K562 (cell line): ENCODE data around the gene SLC14A1. TPM values are rescaled to one million over a fixed set of nuclear protein-coding genes. Genes with fewer than 3 reads are reported as not detected.

Experiments used
- ATAC-seq: fragments of 200-7000 bp; cut with Tn5 transposase; 3 replicates; pipeline ENCODE4 v1.9.1; 2020; ENCODE audit warnings: moderate library complexity
- BruUV-seq: library from RNA; stranded (reverse); fragments of 400-500 nt; replicated peaks from 2 replicates; lab custom pipeline; 2021; lab: Mats Ljungman, UMichigan
- CTCF ChIA-PET: fragments of 300-600 bp; formaldehyde crosslinking; extraction: SDS; loops from one replicate; lab custom pipeline; 2021; ENCODE audit warnings: low intra/inter-chr PET ratio; lab: Yijun Ruan, JAX
- POLR2A ChIA-PET: fragments of 300-600, 350-650 bp; sonication (Branson Sonifier 250); formaldehyde crosslinking; extraction: SDS; loops from one replicate; lab custom pipeline; 2021; ENCODE audit warnings: antibody characterized with exemption, inconsistent platforms; lab: Yijun Ruan, JAX
- DNase-seq, 4 experiments: peaks; one replicate each; pipeline versions ENCODE4 v3.0.0 to v3.0.0-alpha.2; 2011 to 2018; ENCODE audit warnings: low spot score in 3 of 4, mixed read lengths in 3 of 4; ENCODE audit errors: extremely low read depth in 1 of 4
- FAIRE-seq: peaks from 2 replicates; lab custom pipeline; 2011; peaks lifted over from hg19 to GRCh38; lab: Jason Lieb, UNC
- H2AFZ ChIP-seq: 2 replicates; pipeline ENCODE4 v1.6.0; 2011; ENCODE audit warnings: low read depth, low read length, control low read depth, inconsistent platforms
- H3K27ac ChIP-seq: fragments of 200-600 bp; 3 replicates; pipeline ENCODE4 v1.8.0; 2011; ENCODE audit warnings: low read depth, mild to moderate bottlenecking, control low read depth, inconsistent platforms, low read length, moderate library complexity, mixed read lengths; ENCODE audit errors: extremely low read depth
- H3K27me3 ChIP-seq, 2 experiments: fragments of 300-600 bp in 1 of 2; 2 replicates in 1 of 2; 3 replicates in 1 of 2; pipeline versions ENCODE4 v1.6.0 to v1.8.0; 2011; ENCODE audit warnings: inconsistent platforms in 2 of 2, low read length in 2 of 2, mild to moderate bottlenecking in 1 of 2, mixed read lengths in 1 of 2, moderate library complexity in 1 of 2; ENCODE audit not compliant: control insufficient read depth in 2 of 2, insufficient read depth in 2 of 2
- H3K36me3 ChIP-seq: fragments of 300-600 bp; 3 replicates; pipeline ENCODE4 v1.8.0; 2011; ENCODE audit warnings: mild to moderate bottlenecking, low read length, inconsistent platforms; ENCODE audit not compliant: control insufficient read depth, insufficient read depth
- H3K4me1 ChIP-seq, 2 experiments: fragments of 200-600 bp in 1 of 2; replicated peaks in 1 of 2; 2 replicates in 1 of 2; 3 replicates in 1 of 2; pipeline versions ENCODE4 v1.5.1 to v1.8.0; 2011; ENCODE audit warnings: inconsistent platforms in 2 of 2, low read length in 2 of 2, mild to moderate bottlenecking in 1 of 2, mixed read lengths in 1 of 2, moderate library complexity in 1 of 2; ENCODE audit not compliant: control insufficient read depth in 2 of 2, insufficient read depth in 2 of 2
- H3K4me2 ChIP-seq: 2 replicates; pipeline ENCODE4 v1.6.1; 2011; ENCODE audit warnings: low read length, control low read depth, inconsistent platforms, mixed read lengths; ENCODE audit not compliant: insufficient read depth
- H3K4me3 ChIP-seq: fragments of 200-600 bp; sonication (generic), shearing (Covaris generic); 2 replicates; pipeline ENCODE4 v1.5.1; 2016; ENCODE audit warnings: control low read depth, inconsistent platforms
- H3K79me2 ChIP-seq: fragments of 200-600 bp; 3 replicates; pipeline ENCODE4 v1.8.0; 2011; ENCODE audit warnings: low read length, inconsistent platforms; ENCODE audit not compliant: control insufficient read depth, insufficient read depth
- H3K9ac ChIP-seq, 2 experiments: 2 replicates each; pipeline versions ENCODE4 v1.6.0 to v1.6.1; 2011; ENCODE audit warnings: low read depth in 2 of 2, low read length in 2 of 2, control low read depth in 1 of 2, inconsistent platforms in 1 of 2, mild to moderate bottlenecking in 1 of 2, mixed read lengths in 1 of 2; ENCODE audit not compliant: insufficient read depth in 1 of 2
- H3K9me1 ChIP-seq: one replicate; pipeline ENCODE4 v1.6.0; 2011; ENCODE audit warnings: inconsistent platforms, mild to moderate bottlenecking, low read length, moderate library complexity; ENCODE audit not compliant: control insufficient read depth, insufficient read depth
- H3K9me3 ChIP-seq: replicated peaks from 2 replicates; pipeline ENCODE4 v1.5.1; 2011; ENCODE audit warnings: low read depth, low read length, inconsistent platforms; ENCODE audit not compliant: control insufficient read depth, insufficient read depth
- H4K20me1 ChIP-seq: replicated peaks from 2 replicates; pipeline ENCODE4 v1.6.1; 2011; ENCODE audit warnings: low read length, inconsistent platforms, mixed read lengths; ENCODE audit not compliant: control insufficient read depth, insufficient read depth
- CBFA2T3 ChIP-seq: fragments of 450-650 bp; IDR thresholded peaks from 2 replicates; pipeline ENCODE4 v1.6.1; 2017
- ESRRB ChIP-seq: fragments of 250-450 bp; sonication (Bioruptor Pico); IDR thresholded peaks from 2 replicates; pipeline ENCODE4 v1.5.0; 2020; ENCODE audit warnings: mild to moderate bottlenecking, moderate library complexity, borderline replicate concordance
- GTF3C2 ChIP-seq: IDR thresholded peaks from 3 replicates; pipeline ENCODE4 v1.6.1; 2011; ENCODE audit warnings: borderline replicate concordance, mild to moderate bottlenecking, moderate library complexity; ENCODE audit not compliant: insufficient read length; ENCODE audit errors: extremely low read depth
- IRF2 ChIP-seq: sonication (generic); formaldehyde crosslinking; IDR thresholded peaks from 2 replicates; pipeline ENCODE4 v1.8.1; 2022; ENCODE audit warnings: mild to moderate bottlenecking, missing genetic modification reagents
- KDM1A ChIP-seq, 2 experiments: fragments of 450-650 bp; IDR thresholded peaks; 2 replicates each; pipeline ENCODE4 v1.6.1; 2016; ENCODE audit warnings: mild to moderate bottlenecking in 2 of 2
- KLF6 ChIP-seq: fragments of 250-450 bp; sonication (Bioruptor Pico); IDR thresholded peaks from 2 replicates; pipeline ENCODE4 v1.4.0; 2020; ENCODE audit warnings: mild to moderate bottlenecking, moderate library complexity, borderline replicate concordance
- MLX ChIP-seq, 2 experiments: fragments of 450-650 bp in 1 of 2; sonication (generic) in 1 of 2; formaldehyde crosslinking; conservative IDR thresholded peaks; 2 replicates each; pipeline versions ENCODE4 v1.4.0 to v1.8.1; 2020 to 2022; ENCODE audit warnings: mild to moderate bottlenecking in 1 of 2, missing genetic modification reagents in 1 of 2
- MTA1 ChIP-seq: fragments of 450-650 bp; IDR thresholded peaks from 2 replicates; pipeline ENCODE4 v1.6.1; 2017; ENCODE audit warnings: borderline replicate concordance
- NFYB ChIP-seq: IDR thresholded peaks from 2 replicates; pipeline ENCODE4 v1.6.1; 2011; ENCODE audit warnings: mild to moderate bottlenecking, moderate library complexity; ENCODE audit not compliant: insufficient read length; ENCODE audit errors: extremely low read depth
- NRF1 ChIP-seq, 2 experiments: fragments of 450-650 bp; IDR thresholded peaks in 1 of 2; conservative IDR thresholded peaks in 1 of 2; 2 replicates each; pipeline ENCODE4 v1.6.1; 2014; ENCODE audit warnings: mild to moderate bottlenecking in 2 of 2
- PHF21A ChIP-seq: fragments of 450-650 bp; IDR thresholded peaks from 2 replicates; pipeline ENCODE4 v1.6.1; 2017; ENCODE audit warnings: low read depth, borderline replicate concordance
- POLR2G ChIP-seq: fragments of 200-400 bp; formaldehyde crosslinking; IDR thresholded peaks from 2 replicates; pipeline ENCODE4 v1.6.1; 2017; ENCODE audit warnings: low read depth, mild to moderate bottlenecking, antibody characterized with exemption, low read length, moderate library complexity
- PYGO2 ChIP-seq: fragments of 450-650 bp; IDR thresholded peaks from 2 replicates; pipeline ENCODE4 v1.6.1; 2016; ENCODE audit warnings: mild to moderate bottlenecking, missing genetic modification characterization, moderate library complexity, missing compliant biosample characterization
- SAFB2 ChIP-seq: fragments of 200-400 bp; formaldehyde crosslinking; IDR thresholded peaks from 2 replicates; pipeline ENCODE4 v1.6.1; 2018; ENCODE audit warnings: borderline replicate concordance, low read length, low read depth, moderate library complexity; ENCODE audit not compliant: severe bottlenecking
- SMAD3 ChIP-seq: fragments of 450-650 bp; formaldehyde crosslinking; conservative IDR thresholded peaks from 2 replicates; pipeline ENCODE4 v1.4.0; 2020; ENCODE audit warnings: mild to moderate bottlenecking
- SP2 ChIP-seq: IDR thresholded peaks from 2 replicates; pipeline ENCODE4 v1.6.1; 2011; ENCODE audit warnings: mild to moderate bottlenecking, low read depth, low read length, moderate library complexity; ENCODE audit not compliant: poor library complexity, severe bottlenecking; ENCODE audit errors: extremely low read depth
- ZNF253 ChIP-seq: fragments of 250-450 bp; sonication (Bioruptor Pico); conservative IDR thresholded peaks from 2 replicates; pipeline ENCODE4 v1.6.1; 2021; ENCODE audit warnings: mild to moderate bottlenecking
- WGBS: fragments of 100-300 bp; shearing (Covaris generic); methylation state at CpG from one replicate; pipeline ENCODE4 v1.1.6; 2016; ENCODE audit warnings: low coverage, mixed read lengths; ENCODE audit not compliant: insufficient coverage; ENCODE audit errors: missing lambda C conversion rate; 5-methylcytosine and 5-hydroxymethylcytosine counted together
- in situ Hi-C: fragments of 300-500 bp; cut with MboI; formaldehyde crosslinking; loops from 4 replicates; pipeline ENCODE4 v1.15.0; 2018; ENCODE audit warnings: inconsistent platforms, mixed read lengths
- intact Hi-C: fragments of 100-400 bp; cut with micrococcal nuclease; formaldehyde crosslinking; loops from 2 replicates; pipeline ENCODE4 v1.14.2; 2022
- polyA plus RNA-seq, 8 experiments: library from polyadenylated mRNA; depleted of rRNA in 4 of 8; stranded (reverse) in 5 of 8; unstranded in 3 of 8; fragments of >200 nt; fragmentation: Nextera tagmentation in 2 of 8; fragmentation: Illumina TruSeq in 1 of 8; extraction: Ambion mirVana in 2 of 8; extraction: Trizol in 1 of 8; gene quantifications; 2 replicates each; pipeline versions ENCODE4 v1.2.1 to v1.2.3, GENCODE V29; 2011 to 2014; ENCODE audit warnings: inconsistent platforms in 1 of 8, missing spikeins in 1 of 8
- total RNA-seq, 7 experiments: library from RNA; depleted of rRNA in 6 of 7; stranded (reverse); fragments of >200 nt in 6 of 7; fragmentation: Illumina TruSeq in 2 of 7; extraction: Trizol in 2 of 7; gene quantifications; 2 replicates each; pipeline versions ENCODE4 v1.2.1 to v1.2.3, GENCODE V29; 2011 to 2021; ENCODE audit warnings: low replicate concordance in 1 of 7

SLC14A1 gene
- total and polyA plus RNA-seq, 9 of the 15 experiments (the other 6 are each of a cell fraction or from before 2014, with no cell fraction given), result 0.14 to 0.40 (median 0.20) TPM; not detected in 6

DNA sequence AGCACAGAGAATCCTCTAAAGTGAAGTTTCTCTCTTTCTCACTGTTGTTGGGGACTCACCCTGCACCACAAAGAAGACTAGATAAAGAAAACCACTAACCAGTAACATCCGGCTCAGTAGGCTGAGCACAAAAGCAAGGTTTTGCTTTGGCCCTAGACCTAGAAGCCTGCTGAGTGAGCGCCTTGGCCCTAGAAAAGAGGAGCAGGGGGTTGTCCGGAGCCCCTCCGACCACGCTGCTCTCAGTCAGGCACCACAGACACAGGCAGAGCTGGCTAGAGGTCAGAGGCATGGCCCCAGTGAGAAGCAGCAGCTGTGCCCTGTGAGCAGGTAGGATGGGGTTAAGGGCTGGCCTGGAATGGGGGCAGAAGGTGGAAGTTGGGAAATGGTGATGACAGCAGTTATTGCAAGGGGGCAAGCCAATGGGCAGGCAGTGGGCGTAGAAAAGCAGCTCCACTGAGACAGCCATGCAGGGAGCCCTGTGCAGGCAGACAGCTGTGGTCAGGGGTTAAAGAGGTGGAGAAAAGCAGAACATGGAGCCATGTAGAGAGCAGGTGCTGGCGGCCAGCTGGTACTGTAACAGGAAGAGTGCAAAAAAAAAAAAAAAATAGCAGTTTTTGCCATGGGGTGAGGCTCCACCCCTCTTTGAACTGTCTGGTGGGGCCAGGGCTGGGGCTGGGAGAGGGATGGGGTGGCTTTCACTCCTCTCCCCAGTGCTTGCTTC is 36.9 kb upstream of the SLC14A1 start (continued):
- TF ChIP-seq MLX (CRISPR knock-in tag; conservative IDR thresholded peaks at IDR 0.05) (no peak), MTA1 (no peak)

GRCh38 chr18:45687621-45688020 is 36.4 kb upstream of the SLC14A1 start:
- 7% methylated on average over 3 of the region's 6 CpGs for WGBS
- H2AFZ ChIP-seq, result peak overlapping the region; percentile 79
- ATAC-seq (peak; percentile 87), DNase-seq (peak; percentile 48 to 76 (median 55)), FAIRE-seq (peak; percentile 71)
- no TSS peak for BruUV-seq
- peaks cover 14 to 21% of the 10 kb centered on the region in 2 experiments; a peak in 4 of 5 replicates for H3K4me1 ChIP-seq
- in situ Hi-C loops (no loop called here), intact Hi-C loops (loop anchor here (2.0 kb wide), 1 partner anchor 17 kb away; no protein-coding TSS in a partner anchor)
- H3K9me1 ChIP-seq, result no peaks in the 10 kb centered on the region
- no peaks in the 10 kb centered on the region for H3K9me3 ChIP-seq
- peak overlapping the region; percentile 64; the same call in 1 of the 3 replicates for H3K27ac ChIP-seq
- peak overlapping the region; percentile 17; the same call in 1 of the 2 replicates for H3K4me3 ChIP-seq
- POLR2A ChIA-PET, result interaction anchor here (1.0 to 1.7 kb wide), 3 partner anchors 10 to 18 kb away, joined by 3 to 5 read pairs (median 5); no protein-coding TSS in a partner anchor
- H3K4me2 ChIP-seq, result peak overlapping the region; percentile 52; the same call in 1 of the 2 replicates
- H3K27me3 ChIP-seq, result no peaks in the 10 kb centered on the region
- peak overlapping the region in 1 of 2 experiments; percentile 79; a peak in 1 of 4 replicates for H3K9ac ChIP-seq
- no peaks in the 10 kb centered on the region for H3K79me2 ChIP-seq
- CTCF ChIA-PET, result no interaction called here
- H3K36me3 ChIP-seq, result no peaks in the 10 kb centered on the region
- no peaks in the 10 kb centered on the region for H4K20me1 ChIP-seq
- TF ChIP-seq KDM1A (IDR thresholded peaks at IDR 0.05) (no peak), KLF6 (no peak), PYGO2 (tag) (no peak), NRF1 (conservative IDR thresholded peaks at IDR 0.05 in 1 of 2, IDR thresholded peaks at IDR 0.05 in 1 of 2) (no peak), CBFA2T3 (peak; percentile 50; the same call in 1 of the 2 replicates), GTF3C2 (no peak), ESRRB (CRISPR knock-in tag) (no peak), PHF21A (no peak), SMAD3 (CRISPR knock-in tag) (no peak), IRF2 (CRISPR knock-in tag) (no peak), ZNF253 (CRISPR knock-in tag) (no peak), SP2 (no peak), POLR2G (no peak), NFYB (no peak), SAFB2 (no peak)
